ENCODE measurements around the gene SLC4A4.

DNA sequence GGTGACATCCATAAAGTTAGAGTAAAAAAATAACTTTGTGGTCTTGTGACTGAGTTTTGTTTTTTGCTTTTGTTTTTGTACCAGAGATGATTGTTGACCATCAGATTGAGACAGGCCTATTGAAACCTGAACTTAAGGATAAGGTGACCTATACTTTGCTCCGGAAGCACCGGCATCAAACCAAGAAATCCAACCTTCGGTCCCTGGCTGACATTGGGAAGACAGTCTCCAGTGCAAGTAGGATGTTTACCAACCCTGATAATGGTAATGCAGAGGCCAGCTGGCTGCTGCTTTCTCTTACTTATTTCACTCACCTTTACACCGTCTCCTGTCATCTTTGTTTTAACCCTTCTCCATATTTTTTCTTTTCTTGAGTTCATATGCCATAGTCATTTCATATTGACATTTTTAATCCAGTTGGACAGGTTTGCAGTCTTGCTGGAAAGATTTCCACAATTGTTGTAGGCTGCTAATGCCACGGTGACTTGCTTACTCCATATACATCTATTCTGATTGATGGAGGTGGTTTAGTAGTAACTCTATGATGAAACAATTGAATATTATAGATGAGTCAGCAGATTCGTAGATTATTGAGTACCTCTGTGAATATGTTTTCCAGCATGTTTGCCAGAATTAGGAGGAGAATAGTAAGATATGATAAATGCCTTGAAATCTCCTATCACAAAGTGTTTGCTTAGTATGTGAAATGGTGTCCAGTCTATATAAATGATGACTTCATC, 18.3 kb downstream of the SLC4A4 start:
- no peak for TF ChIP-seq POLR2A (IDR thresholded peaks at IDR 0.05)
- TF ChIP-seq, protein P1, sequence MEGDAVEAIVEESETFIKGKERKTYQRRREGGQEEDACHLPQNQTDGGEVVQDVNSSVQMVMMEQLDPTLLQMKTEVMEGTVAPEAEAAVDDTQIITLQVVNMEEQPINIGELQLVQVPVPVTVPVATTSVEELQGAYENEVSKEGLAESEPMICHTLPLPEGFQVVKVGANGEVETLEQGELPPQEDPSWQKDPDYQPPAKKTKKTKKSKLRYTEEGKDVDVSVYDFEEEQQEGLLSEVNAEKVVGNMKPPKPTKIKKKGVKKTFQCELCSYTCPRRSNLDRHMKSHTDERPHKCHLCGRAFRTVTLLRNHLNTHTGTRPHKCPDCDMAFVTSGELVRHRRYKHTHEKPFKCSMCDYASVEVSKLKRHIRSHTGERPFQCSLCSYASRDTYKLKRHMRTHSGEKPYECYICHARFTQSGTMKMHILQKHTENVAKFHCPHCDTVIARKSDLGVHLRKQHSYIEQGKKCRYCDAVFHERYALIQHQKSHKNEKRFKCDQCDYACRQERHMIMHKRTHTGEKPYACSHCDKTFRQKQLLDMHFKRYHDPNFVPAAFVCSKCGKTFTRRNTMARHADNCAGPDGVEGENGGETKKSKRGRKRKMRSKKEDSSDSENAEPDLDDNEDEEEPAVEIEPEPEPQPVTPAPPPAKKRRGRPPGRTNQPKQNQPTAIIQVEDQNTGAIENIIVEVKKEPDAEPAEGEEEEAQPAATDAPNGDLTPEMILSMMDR (IDR thresholded peaks at IDR 0.05): no peak

Data from sigmoid colon (tissue), 3 donors.